Kidney epithelial cell (primary cell): ENCODE results near the gene KLHDC7A. TPM values are rescaled to one million over a fixed set of nuclear protein-coding genes. Genes with fewer than 3 reads are reported as not detected.
A peak's percentile ranks its signal among the peaks of the same experiment; 100 is the strongest.

Experiments used
- DNase-seq: peaks from one replicate; pipeline ENCODE4 v3.0.0-alpha.2; 2010; ENCODE audit warnings: low read depth
- H3K27me3 ChIP-seq: 2 replicates; pipeline ENCODE4 v1.6.0; 2011; ENCODE audit warnings: low read length; ENCODE audit not compliant: control insufficient read depth, insufficient read depth
- H3K36me3 ChIP-seq: 2 replicates; pipeline ENCODE4 v1.5.1; 2011; ENCODE audit warnings: low read length; ENCODE audit not compliant: control insufficient read depth, insufficient read depth
- H3K4me3 ChIP-seq: 2 replicates; pipeline ENCODE4 v1.5.1; 2011; ENCODE audit warnings: low read depth, mild to moderate bottlenecking, control low read depth, low read length
- CTCF ChIP-seq: IDR thresholded peaks from 2 replicates; pipeline ENCODE4 v1.5.1; 2011; ENCODE audit warnings: mild to moderate bottlenecking, moderate library complexity, low read length, control low read depth, inconsistent platforms; ENCODE audit not compliant: insufficient read depth, poor library complexity, severe bottlenecking
- total RNA-seq: library from RNA; depleted of rRNA; stranded (reverse); fragments of >200 nt; gene quantifications from 2 replicates; pipeline ENCODE4 v1.2.3, GENCODE V29; 2015

Gene KLHDC7A
- total RNA-seq, 1 donor from 2014 or later, result 2.4 TPM

- DNase-seq, result no peak
- H3K27me3 ChIP-seq, result peaks cover 6% of the 10 kb centered on the region
- H3K36me3 ChIP-seq, result no peaks in the 10 kb centered on the region
- H3K4me3 ChIP-seq, result no peak overlapping the region
- no peak for TF ChIP-seq CTCF
Measured at GRCh38 chr1:18475234-18475905, 5.4 kb upstream of the KLHDC7A start.

GRCh38 chr1:18479454-18479853, 1.3 kb upstream of the KLHDC7A start:
- no peak for TF ChIP-seq CTCF
- H3K27me3 ChIP-seq, result peaks cover 2% of the 10 kb centered on the region
- DNase-seq, result no peak
- no peak overlapping the region for H3K4me3 ChIP-seq
- no peaks in the 10 kb centered on the region for H3K36me3 ChIP-seq

GRCh38 chr1:18481190-18481920, 625 bp downstream of the KLHDC7A start:
- no peak for TF ChIP-seq CTCF
- Histone ChIP-seq H3K36me3 (no peaks in the 10 kb centered on the region), H3K4me3 (peak overlapping the region; percentile 1), H3K27me3 (no peaks in the 10 kb centered on the region)
- peak; percentile 38 for DNase-seq

DNA sequence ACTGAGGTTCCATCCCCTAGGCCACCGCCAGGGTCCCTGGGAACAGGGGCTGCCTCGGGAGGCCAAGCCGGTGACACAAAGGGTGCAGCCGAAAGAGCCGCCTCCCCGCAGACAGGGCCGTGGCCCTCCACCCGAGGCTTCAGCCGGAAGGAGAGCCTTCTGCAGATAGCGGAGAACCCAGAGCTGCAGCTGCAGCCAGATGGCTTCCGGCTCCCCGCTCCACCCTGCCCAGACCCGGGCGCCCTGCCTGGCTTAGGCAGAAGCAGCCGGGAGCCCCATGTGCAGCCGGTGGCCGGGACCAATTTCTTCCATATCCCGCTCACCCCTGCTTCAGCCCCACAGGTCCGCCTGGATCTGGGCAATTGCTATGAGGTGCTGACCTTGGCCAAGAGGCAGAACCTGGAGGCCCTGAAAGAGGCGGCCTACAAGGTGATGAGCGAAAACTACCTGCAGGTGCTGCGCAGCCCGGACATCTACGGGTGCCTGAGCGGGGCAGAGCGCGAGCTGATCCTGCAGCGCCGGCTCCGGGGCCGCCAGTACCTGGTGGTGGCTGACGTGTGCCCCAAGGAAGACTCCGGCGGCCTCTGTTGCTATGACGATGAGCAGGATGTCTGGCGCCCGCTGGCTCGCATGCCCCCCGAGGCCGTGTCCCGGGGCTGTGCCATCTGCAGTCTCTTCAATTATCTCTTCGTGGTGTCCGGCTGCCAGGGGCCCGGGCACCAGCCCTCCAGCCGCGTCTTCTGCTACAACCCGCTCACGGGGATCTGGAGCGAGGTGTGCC, 1.4 kb downstream of the KLHDC7A start:
- no peak for TF ChIP-seq CTCF
- DNase-seq, result no peak
- H3K36me3 ChIP-seq, result no peaks in the 10 kb centered on the region
- H3K27me3 ChIP-seq, result no peaks in the 10 kb centered on the region
- H3K4me3 ChIP-seq, result no peak overlapping the region

GRCh38 chr1:18482721-18483425, 2.1 kb downstream of the KLHDC7A start:
- Histone ChIP-seq H3K4me3 (no peak overlapping the region), H3K27me3 (no peaks in the 10 kb centered on the region), H3K36me3 (no peaks in the 10 kb centered on the region)
- DNase-seq, result no peak
- no peak for TF ChIP-seq CTCF
